BJ (cell line): ENCODE measurements around the gene ADAMTS17. TPM values are rescaled to one million over a fixed set of nuclear protein-coding genes. Genes with fewer than 3 reads are reported as not detected.

ENCODE experiments used
- CTCF ChIA-PET: fragments of 350-600 bp; formaldehyde crosslinking; extraction: SDS; loops from one replicate; lab custom pipeline; 2021; ENCODE audit warnings: antibody characterized with exemption, inconsistent platforms; lab: Yijun Ruan, JAX
- POLR2A ChIA-PET: fragments of 300-600 bp; sonication (Branson Sonifier 250); formaldehyde crosslinking; extraction: SDS; loops from one replicate; lab custom pipeline; 2021; ENCODE audit warnings: antibody characterized with exemption; lab: Charles Lee
- DNase-seq: peaks from one replicate; pipeline ENCODE4 v3.0.0-alpha.2; 2011; ENCODE audit warnings: low read depth
- H3K27me3 ChIP-seq: 2 replicates; pipeline ENCODE4 v1.6.0; 2011; ENCODE audit warnings: low read length; ENCODE audit not compliant: control insufficient read depth, insufficient read depth
- H3K36me3 ChIP-seq: 2 replicates; pipeline ENCODE4 v1.5.1; 2011; ENCODE audit warnings: low read length; ENCODE audit not compliant: control insufficient read depth, insufficient read depth
- H3K4me3 ChIP-seq: 2 replicates; pipeline ENCODE4 v1.5.1; 2011; ENCODE audit warnings: low read depth, mild to moderate bottlenecking, control low read depth, low read length
- polyA plus RNA-seq: library from polyadenylated mRNA; depleted of rRNA; stranded (reverse); fragments of >200 nt; gene quantifications from 2 replicates; pipeline ENCODE4 v1.2.3, GENCODE V29; 2011
- TF ChIP-seq, protein P1 (sequence below): IDR thresholded peaks from 2 replicates; pipeline ENCODE4 v1.5.1; 2011; ENCODE audit warnings: low read depth, mild to moderate bottlenecking, control low read depth, inconsistent platforms, low read length, moderate library complexity; ENCODE audit not compliant: insufficient read depth

The ADAMTS17 gene
- polyA plus RNA-seq, 1 experiment: not detected

DNA sequence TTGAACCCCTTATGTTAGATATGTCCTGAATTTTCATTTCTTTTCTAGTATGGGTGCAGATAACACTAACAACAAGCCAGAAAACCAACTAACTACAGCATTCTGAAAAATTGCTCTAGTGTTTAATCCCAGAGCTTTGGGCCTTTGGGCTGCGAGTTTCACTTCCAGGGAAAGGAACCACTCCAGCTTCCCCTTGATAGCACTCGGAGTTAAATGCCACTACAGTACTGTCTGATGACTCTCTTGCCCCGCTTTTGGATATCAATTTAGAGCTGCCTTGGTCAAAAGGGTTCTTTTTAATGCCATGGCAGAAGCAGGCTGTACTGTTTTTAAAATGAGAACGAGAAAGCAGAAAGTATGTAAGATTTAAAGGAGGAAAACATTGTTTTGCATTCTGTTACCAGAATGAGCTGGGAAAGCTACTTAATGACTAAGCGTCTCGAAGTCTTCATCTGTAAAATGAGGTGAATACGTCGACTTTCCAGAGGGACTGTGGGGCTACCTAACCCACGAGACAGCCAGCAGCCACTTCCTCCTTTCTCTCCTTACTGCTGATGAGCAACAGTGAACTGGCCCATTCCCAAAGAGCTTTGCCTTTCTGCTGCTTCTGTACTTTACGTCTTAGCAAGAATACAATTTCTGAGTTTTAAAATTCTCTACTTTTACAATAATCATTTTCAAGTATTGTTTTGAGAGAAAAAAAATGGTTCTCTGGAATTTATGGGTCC lies 309.3 kb downstream of the ADAMTS17 start:
- CTCF ChIA-PET: no interaction called here

DNA sequence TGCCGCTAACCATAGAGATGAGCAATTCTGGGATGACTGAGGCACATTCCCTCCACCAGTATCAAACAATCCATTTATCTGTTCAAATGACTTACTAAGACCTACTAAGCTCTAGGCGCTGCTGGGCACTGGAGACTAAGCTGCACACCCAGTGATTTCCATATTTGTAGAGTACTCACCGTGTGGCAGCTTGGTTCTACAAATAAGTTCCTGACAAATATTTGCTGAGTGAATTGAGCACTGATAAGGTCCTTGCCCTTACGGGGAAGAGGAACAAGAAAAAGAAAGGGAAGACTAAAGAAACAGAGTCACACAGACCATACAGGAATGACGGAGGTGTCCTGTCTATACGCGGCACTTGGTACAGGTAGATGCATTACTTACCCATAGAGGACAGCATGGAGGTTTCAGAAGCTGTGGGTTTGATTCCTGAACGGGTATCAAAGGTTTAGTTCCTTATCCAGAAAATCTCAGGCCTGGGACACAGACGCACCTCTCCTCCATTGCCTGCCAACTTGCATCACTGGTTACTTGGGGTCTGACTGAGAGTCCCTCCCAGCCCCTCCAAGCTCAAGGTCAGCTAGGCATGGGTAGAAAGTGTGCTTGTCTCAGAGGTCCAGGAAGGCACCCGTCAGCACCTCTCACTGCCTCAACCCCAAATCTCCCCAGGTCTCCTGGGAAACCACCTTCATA lies 310.0 kb downstream of the ADAMTS17 start:
- no peak for DNase-seq
- Histone ChIP-seq H3K4me3 (no peak overlapping the region), H3K27me3 (no peaks in the 10 kb centered on the region), H3K36me3 (no peaks in the 10 kb centered on the region)
- POLR2A ChIA-PET: no interaction called here
- CTCF ChIA-PET: no interaction called here
- TF ChIP-seq, protein P1, sequence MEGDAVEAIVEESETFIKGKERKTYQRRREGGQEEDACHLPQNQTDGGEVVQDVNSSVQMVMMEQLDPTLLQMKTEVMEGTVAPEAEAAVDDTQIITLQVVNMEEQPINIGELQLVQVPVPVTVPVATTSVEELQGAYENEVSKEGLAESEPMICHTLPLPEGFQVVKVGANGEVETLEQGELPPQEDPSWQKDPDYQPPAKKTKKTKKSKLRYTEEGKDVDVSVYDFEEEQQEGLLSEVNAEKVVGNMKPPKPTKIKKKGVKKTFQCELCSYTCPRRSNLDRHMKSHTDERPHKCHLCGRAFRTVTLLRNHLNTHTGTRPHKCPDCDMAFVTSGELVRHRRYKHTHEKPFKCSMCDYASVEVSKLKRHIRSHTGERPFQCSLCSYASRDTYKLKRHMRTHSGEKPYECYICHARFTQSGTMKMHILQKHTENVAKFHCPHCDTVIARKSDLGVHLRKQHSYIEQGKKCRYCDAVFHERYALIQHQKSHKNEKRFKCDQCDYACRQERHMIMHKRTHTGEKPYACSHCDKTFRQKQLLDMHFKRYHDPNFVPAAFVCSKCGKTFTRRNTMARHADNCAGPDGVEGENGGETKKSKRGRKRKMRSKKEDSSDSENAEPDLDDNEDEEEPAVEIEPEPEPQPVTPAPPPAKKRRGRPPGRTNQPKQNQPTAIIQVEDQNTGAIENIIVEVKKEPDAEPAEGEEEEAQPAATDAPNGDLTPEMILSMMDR: no peak

More for the DNA sequence above, 309.3 kb downstream of the ADAMTS17 start:
- DNase-seq: no peak
- TF ChIP-seq, protein P1: no peak
- H3K36me3 ChIP-seq: no peaks in the 10 kb centered on the region
- no peak overlapping the region for H3K4me3 ChIP-seq
- POLR2A ChIA-PET: no interaction called here
- H3K27me3 ChIP-seq: no peaks in the 10 kb centered on the region

DNA sequence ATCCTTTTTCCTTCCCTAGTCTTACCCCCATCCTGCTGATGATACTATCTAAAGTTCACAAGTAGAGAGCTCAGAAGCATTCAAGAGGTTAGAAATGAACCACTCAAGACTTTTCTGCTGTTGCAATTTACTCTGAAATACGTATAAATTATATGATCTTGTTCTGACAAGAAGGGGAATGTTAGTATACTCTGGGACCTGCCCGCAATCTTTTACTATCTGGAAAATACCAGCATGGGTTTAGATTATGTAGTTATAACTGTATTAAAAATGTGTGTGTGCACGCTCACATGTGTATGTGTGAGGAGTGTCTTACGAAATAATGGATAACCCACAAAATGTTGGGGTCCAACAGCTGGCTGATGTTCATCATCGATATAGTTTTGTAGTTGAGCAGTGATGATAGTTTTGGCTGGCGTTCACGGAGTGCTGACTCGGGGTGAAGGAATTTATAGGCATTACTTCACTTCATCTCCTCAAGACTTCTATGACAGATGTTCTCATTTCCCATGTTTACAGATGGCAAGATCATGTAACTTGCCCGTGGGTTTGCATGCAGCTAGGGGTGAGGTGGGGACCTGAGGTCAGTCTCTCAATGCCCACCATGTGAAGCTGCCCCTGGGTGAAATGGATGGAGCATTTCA lies 311.1 kb downstream of the ADAMTS17 start:
- Histone ChIP-seq H3K27me3 (no peaks in the 10 kb centered on the region), H3K4me3 (no peak overlapping the region), H3K36me3 (no peaks in the 10 kb centered on the region)
- TF ChIP-seq, protein P1: no peak
- ChIA-PET POLR2A (no interaction called here), CTCF (interaction anchor here (0.6 kb wide), 1 partner anchor 102 kb away, joined by 3 read pairs; no protein-coding TSS in a partner anchor)
- DNase-seq: no peak

DNA sequence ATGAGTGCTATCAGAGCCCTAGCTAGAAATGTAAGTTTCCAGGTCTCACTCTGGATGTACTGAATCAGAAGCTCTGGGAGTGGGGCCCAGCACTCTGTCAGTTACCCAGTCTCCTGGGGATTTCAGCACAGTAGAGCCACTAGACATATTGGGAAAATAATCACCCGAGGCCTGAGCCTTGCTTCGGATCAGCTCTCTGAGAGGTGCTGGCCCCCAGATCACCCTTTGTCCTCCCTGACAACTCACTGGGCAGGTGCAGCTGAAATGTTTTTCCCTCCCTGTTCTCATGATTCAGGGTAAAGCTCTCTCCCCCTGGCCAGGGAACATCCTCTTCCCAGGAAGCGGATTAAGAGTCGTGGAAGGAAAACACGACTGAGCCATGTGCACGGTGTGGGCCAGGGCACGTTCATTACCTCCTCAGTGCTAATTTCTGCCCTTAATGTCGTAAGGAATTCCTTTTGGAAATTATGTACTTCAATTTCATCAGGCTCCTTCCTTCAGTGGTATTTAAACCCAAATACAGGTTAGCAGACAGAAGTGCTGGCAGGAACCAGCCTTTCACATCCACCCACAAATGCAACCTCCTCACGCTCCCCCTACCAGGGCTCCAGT lies 311.8 kb downstream of the ADAMTS17 start:
- ChIA-PET POLR2A (no interaction called here), CTCF (interaction anchor here (0.6 kb wide), 1 partner anchor 101 kb away, joined by 3 read pairs; no protein-coding TSS in a partner anchor)
- H3K36me3 ChIP-seq: no peaks in the 10 kb centered on the region
- no peak for DNase-seq
- no peak overlapping the region for H3K4me3 ChIP-seq
- H3K27me3 ChIP-seq: no peaks in the 10 kb centered on the region
- TF ChIP-seq, protein P1: no peak
